Cardiac muscle cell (in vitro differentiated cells and primary cell): ENCODE results near the gene HES7. TPM values are rescaled to one million over a fixed set of nuclear protein-coding genes. Genes with fewer than 3 reads are reported as not detected.
A peak's percentile ranks its signal among the peaks of the same experiment; 100 is the strongest.

ENCODE experiments used
- DNase-seq, 2 donors: peaks; one replicate each; pipeline versions ENCODE4 v3.0.0 to v3.0.0-alpha.2; 2010 to 2017; ENCODE audit warnings: low read depth in 1 of 2, low spot score in 1 of 2
- H3K27ac ChIP-seq: fragments of 200-600 bp; sonication (generic); 2 replicates; pipeline ENCODE4 v1.5.1; 2016
- H3K27me3 ChIP-seq: fragments of 200-600 bp; sonication (generic); 2 replicates; pipeline ENCODE4 v1.6.0; 2016; ENCODE audit warnings: control low read depth
- H3K36me3 ChIP-seq: fragments of 200-600 bp; sonication (generic); 2 replicates; pipeline ENCODE4 v1.5.1; 2016; ENCODE audit warnings: control low read depth
- H3K4me1 ChIP-seq: fragments of 200-600 bp; sonication (generic); 2 replicates; pipeline ENCODE4 v1.8.1; 2017; ENCODE audit warnings: low read depth, mild to moderate bottlenecking, mixed run types
- H3K4me3 ChIP-seq: fragments of 200-600 bp; sonication (generic); 2 replicates; pipeline ENCODE4 v1.5.1; 2016; ENCODE audit warnings: mild to moderate bottlenecking
- H3K9me3 ChIP-seq: fragments of 200-600 bp; sonication (generic); 2 replicates; pipeline ENCODE4 v1.5.1; 2017; ENCODE audit warnings: low read depth, mild to moderate bottlenecking, control low read depth
- polyA plus RNA-seq: library from polyadenylated mRNA; unstranded; fragments of >200 nt; fragmentation: Nextera tagmentation; extraction: Ambion mirVana; gene quantifications from 2 replicates; pipeline ENCODE4 v1.2.1, GENCODE V29; 2016
- total RNA-seq: library from RNA; depleted of rRNA; stranded (reverse); fragments of >200 nt; gene quantifications from 2 replicates; pipeline ENCODE4 v1.2.3, GENCODE V29; 2016
- TF ChIP-seq, protein P1 (sequence below): IDR thresholded peaks from 2 replicates; pipeline ENCODE4 v1.5.1; 2012; ENCODE audit warnings: low read depth, mild to moderate bottlenecking, low read length

HES7 gene
- total and polyA plus RNA-seq, 2 experiments from 2014 or later: 1.1 to 6.2 TPM

DNA sequence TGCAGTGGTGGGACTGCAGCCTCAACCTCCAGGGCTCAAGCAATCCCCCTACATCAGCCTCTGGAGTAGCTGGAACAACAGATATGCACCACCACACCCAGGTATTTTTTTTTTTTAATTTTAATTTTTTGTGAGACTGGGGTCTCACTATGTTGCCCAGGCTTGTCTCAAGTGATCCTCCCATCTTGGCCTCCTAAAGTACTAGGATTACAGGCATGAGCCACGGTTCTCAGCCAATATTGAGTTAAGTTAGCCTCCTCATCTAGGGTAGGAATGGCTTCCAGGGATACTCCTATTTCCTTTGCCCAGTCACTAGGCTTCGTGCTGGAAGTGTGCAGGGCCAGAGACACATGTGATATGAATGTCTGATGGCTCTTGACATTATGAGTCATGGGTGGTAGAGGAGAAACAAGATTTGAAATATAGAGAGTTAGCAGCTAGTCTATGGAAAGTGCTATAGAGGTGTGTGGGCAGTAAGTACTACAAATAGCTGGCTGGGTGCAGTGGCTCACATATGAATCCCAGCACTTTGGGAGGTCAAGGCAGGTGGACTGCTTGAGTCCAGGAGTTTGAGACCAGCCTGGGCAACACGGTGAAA is 8.0 kb upstream of the HES7 start:
- no peak for DNase-seq
- H3K4me1 ChIP-seq: peaks cover 2% of the 10 kb centered on the region
- H3K9me3 ChIP-seq: no peaks in the 10 kb centered on the region
- no peak overlapping the region for H3K27ac ChIP-seq
- no peaks in the 10 kb centered on the region for H3K36me3 ChIP-seq
- TF ChIP-seq, protein P1, sequence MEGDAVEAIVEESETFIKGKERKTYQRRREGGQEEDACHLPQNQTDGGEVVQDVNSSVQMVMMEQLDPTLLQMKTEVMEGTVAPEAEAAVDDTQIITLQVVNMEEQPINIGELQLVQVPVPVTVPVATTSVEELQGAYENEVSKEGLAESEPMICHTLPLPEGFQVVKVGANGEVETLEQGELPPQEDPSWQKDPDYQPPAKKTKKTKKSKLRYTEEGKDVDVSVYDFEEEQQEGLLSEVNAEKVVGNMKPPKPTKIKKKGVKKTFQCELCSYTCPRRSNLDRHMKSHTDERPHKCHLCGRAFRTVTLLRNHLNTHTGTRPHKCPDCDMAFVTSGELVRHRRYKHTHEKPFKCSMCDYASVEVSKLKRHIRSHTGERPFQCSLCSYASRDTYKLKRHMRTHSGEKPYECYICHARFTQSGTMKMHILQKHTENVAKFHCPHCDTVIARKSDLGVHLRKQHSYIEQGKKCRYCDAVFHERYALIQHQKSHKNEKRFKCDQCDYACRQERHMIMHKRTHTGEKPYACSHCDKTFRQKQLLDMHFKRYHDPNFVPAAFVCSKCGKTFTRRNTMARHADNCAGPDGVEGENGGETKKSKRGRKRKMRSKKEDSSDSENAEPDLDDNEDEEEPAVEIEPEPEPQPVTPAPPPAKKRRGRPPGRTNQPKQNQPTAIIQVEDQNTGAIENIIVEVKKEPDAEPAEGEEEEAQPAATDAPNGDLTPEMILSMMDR: no peak
- no peaks in the 10 kb centered on the region for H3K27me3 ChIP-seq
- H3K4me3 ChIP-seq: no peak overlapping the region

DNA sequence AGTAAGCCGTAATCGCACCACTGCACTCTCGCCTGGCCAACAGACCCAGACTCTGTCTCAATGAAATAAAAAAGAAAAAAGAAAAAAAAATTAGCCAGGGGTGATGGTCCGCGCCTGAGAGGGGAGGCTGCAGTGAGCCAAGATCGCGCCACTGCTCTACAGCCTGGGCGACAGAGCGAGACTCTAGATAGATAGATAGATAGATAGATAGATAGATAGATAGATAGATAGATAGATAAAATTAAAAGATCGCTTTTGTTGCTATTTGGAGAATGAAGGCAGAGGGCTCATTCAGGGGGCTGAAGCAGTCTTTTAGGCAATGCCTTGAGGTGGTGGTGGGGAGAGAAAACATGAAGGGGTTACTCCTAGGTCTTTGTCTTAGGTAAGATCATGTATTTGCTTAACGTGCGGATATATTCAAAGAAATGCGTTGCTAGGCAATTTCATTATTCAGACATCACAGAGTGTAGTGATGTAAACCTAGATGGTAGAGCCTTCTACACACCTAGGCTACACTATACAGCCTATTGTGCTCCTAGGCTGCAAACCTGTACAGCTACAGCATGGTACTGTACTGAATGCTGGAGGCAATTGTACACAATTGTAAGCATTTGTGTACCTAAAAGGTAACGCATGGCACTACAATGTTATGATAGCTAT is 4.3 kb upstream of the HES7 start:
- no peaks in the 10 kb centered on the region for H3K36me3 ChIP-seq
- no peaks in the 10 kb centered on the region for H3K9me3 ChIP-seq
- H3K4me3 ChIP-seq: no peak overlapping the region
- no peak for DNase-seq
- peaks cover 24% of the 10 kb centered on the region for H3K27me3 ChIP-seq
- TF ChIP-seq, protein P1: no peak
- no peak overlapping the region for H3K27ac ChIP-seq
- H3K4me1 ChIP-seq: peaks cover 4% of the 10 kb centered on the region

DNA sequence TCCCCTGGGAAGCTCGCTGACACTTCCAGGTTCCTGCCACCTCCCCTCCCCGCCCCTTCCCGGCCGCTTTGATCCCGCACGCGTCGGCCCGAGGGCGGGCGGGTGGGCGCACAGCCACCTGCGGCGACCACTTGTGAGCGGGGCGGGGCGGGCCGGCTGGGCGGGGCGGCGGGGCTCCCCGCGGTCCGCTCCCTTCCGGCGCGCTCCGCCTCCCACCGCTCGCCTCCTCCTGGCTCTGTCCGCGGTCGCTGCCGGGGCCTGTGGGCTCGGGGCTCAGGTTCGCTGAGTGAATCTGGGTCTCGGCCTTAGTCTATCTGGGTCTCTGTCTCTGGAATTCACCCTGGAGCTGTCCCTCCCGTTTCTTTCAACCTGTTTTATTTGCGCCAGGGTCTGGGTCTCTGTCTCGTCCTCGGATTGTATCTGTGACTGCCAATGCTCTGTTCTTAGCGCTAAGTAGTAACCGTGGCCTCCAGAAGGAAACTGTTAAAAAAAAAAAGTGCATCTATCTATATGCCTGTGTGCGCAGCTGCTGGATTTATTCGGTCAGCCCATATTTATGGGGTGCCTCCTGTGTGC is 2.7 kb upstream of the HES7 start:
- Histone ChIP-seq H3K4me3 (peak overlapping the region; percentile 64), H3K9me3 (no peaks in the 10 kb centered on the region), H3K36me3 (no peaks in the 10 kb centered on the region), H3K27me3 (peaks cover 37% of the 10 kb centered on the region), H3K4me1 (peaks cover 4% of the 10 kb centered on the region), H3K27ac (no peak overlapping the region)
- peak in 1 of 2 donors; percentile 81 for DNase-seq
- TF ChIP-seq, protein P1: no peak

GRCh38 chr17:8125947-8126490 is 2.1 kb upstream of the HES7 start:
- Histone ChIP-seq H3K27ac (no peak overlapping the region), H3K9me3 (no peaks in the 10 kb centered on the region), H3K27me3 (peaks cover 37% of the 10 kb centered on the region), H3K4me3 (peak overlapping the region; percentile 64), H3K4me1 (peaks cover 4% of the 10 kb centered on the region), H3K36me3 (no peaks in the 10 kb centered on the region)
- peak in 1 of 2 donors; percentile 44 for DNase-seq
- TF ChIP-seq, protein P1: no peak

DNA sequence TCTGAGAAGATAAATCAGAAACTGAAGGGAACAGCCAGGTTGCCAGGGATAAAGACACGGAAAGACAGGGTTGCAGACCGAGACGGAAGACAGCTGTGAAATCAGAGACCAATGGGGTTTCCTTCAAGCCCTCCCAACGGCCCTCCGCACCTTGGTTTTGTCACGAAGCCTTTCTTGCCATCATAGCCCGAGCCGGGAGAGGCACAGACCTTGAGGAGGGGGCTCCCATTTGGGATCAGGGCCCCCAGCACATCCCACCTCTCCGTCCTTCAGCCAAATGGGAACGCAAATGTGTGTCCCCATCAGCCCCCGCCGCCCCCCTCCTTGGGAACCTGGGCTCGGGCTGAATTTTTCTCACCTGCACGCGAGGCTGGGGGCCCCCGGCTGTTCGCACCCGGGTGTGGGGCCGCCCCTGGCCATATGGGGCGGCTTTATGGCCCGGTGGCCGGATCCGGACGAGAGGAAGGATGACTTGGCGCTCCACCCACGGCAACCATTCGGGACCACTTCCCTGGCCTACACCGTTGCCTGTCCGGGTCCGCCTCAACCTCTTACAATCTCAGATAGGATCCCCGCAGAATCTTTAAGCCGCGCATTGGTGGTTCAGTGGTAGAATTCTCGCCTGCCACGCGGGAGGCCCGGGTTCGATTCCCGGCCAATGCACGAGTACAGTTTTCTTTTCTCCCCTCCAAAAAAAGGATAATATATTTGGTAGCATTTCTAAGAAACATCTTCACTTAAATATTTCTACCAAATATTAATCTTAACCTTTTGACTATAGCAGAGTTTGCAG is 1.4 kb upstream of the HES7 start:
- TF ChIP-seq, protein P1: no peak
- Histone ChIP-seq H3K4me3 (peak overlapping the region; percentile 64), H3K27me3 (peaks cover 37% of the 10 kb centered on the region), H3K4me1 (peaks cover 4% of the 10 kb centered on the region), H3K27ac (no peak overlapping the region), H3K9me3 (no peaks in the 10 kb centered on the region), H3K36me3 (no peaks in the 10 kb centered on the region)
- peak; percentile 70 to 72 for DNase-seq
